ENCODE data around the gene KRTAP24-1. TPM values are rescaled to one million over a fixed set of nuclear protein-coding genes. Genes with fewer than 3 reads are reported as not detected.

The KRTAP24-1 gene
- polyA plus RNA-seq, 1 donor from 2014 or later, result not detected

DNA sequence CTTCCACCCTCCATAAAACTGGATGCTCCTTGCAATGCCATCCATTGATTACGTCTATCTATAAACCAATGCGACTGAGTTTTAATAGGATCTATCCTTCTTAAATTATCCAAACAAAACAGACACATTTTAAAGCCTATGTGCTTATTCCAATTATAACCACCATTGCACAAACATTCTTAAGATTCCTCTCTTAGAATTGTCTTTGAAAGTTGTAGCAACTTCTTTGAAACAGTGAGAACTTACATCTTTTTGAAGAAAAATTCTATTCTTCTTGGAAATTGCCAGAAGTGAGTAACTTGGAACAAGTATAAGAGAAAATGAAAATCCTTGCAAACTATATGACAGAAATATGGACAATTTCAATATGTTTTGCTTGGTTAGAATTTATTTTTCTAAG is 37.5 kb upstream of the KRTAP24-1 start, which contains the start of gene KRTAP26-1:
TSS of gene KRTAP26-1 (minus strand) at position 101 of the 400 bp plus-strand sequence. CDS start 280 bp downstream, outside the sequence.
- H3K9me3 ChIP-seq (ENCODE audit: low read length), result no peaks in the 10 kb centered on the region
- H3K36me3 ChIP-seq (ENCODE audit: insufficient read depth, low read length), result no peaks in the 10 kb centered on the region
- H3K27ac ChIP-seq (ENCODE audit: low read length), result no peak within 1 kb of the TSS
- no peak within 1 kb of the TSS for H3K4me2 ChIP-seq (ENCODE audit: low read length)
- H2AFZ ChIP-seq (ENCODE audit: low read depth, low read length), result no peak within 1 kb of the TSS
- no peak for TF ChIP-seq SMC3 (conservative IDR thresholded peaks at IDR 0.05; ENCODE audit: poor library complexity)
- TF ChIP-seq RAD21 (conservative IDR thresholded peaks at IDR 0.05), result no peak
- TF ChIP-seq, protein P1, sequence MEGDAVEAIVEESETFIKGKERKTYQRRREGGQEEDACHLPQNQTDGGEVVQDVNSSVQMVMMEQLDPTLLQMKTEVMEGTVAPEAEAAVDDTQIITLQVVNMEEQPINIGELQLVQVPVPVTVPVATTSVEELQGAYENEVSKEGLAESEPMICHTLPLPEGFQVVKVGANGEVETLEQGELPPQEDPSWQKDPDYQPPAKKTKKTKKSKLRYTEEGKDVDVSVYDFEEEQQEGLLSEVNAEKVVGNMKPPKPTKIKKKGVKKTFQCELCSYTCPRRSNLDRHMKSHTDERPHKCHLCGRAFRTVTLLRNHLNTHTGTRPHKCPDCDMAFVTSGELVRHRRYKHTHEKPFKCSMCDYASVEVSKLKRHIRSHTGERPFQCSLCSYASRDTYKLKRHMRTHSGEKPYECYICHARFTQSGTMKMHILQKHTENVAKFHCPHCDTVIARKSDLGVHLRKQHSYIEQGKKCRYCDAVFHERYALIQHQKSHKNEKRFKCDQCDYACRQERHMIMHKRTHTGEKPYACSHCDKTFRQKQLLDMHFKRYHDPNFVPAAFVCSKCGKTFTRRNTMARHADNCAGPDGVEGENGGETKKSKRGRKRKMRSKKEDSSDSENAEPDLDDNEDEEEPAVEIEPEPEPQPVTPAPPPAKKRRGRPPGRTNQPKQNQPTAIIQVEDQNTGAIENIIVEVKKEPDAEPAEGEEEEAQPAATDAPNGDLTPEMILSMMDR (IDR thresholded peaks at IDR 0.05; ENCODE audit: poor library complexity, severe bottlenecking), result no peak
- no peak for TF ChIP-seq EP300 (conservative IDR thresholded peaks at IDR 0.05; ENCODE audit: poor library complexity, severe bottlenecking)
- TF ChIP-seq EZH2 (IDR thresholded peaks at IDR 0.05; ENCODE audit: borderline replicate concordance, insufficient read depth, low read length, poor library complexity, severe bottlenecking), result no peak
- TF ChIP-seq POLR2AphosphoS5 (IDR thresholded peaks at IDR 0.05), result no peak
- TF ChIP-seq, protein P2, sequence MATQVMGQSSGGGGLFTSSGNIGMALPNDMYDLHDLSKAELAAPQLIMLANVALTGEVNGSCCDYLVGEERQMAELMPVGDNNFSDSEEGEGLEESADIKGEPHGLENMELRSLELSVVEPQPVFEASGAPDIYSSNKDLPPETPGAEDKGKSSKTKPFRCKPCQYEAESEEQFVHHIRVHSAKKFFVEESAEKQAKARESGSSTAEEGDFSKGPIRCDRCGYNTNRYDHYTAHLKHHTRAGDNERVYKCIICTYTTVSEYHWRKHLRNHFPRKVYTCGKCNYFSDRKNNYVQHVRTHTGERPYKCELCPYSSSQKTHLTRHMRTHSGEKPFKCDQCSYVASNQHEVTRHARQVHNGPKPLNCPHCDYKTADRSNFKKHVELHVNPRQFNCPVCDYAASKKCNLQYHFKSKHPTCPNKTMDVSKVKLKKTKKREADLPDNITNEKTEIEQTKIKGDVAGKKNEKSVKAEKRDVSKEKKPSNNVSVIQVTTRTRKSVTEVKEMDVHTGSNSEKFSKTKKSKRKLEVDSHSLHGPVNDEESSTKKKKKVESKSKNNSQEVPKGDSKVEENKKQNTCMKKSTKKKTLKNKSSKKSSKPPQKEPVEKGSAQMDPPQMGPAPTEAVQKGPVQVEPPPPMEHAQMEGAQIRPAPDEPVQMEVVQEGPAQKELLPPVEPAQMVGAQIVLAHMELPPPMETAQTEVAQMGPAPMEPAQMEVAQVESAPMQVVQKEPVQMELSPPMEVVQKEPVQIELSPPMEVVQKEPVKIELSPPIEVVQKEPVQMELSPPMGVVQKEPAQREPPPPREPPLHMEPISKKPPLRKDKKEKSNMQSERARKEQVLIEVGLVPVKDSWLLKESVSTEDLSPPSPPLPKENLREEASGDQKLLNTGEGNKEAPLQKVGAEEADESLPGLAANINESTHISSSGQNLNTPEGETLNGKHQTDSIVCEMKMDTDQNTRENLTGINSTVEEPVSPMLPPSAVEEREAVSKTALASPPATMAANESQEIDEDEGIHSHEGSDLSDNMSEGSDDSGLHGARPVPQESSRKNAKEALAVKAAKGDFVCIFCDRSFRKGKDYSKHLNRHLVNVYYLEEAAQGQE (IDR thresholded peaks at IDR 0.05; ENCODE audit: borderline replicate concordance), result no peak
- no peaks in the 10 kb centered on the region for H3K9me2 ChIP-seq (ENCODE audit: insufficient read depth, low read length)
- no peaks in the 10 kb centered on the region for H4K20me1 ChIP-seq (ENCODE audit: insufficient read depth)
- H3K4me3 ChIP-seq (ENCODE audit: low read length), result no peak within 1 kb of the TSS
- no peaks in the 10 kb centered on the region for H3K27me3 ChIP-seq (ENCODE audit: insufficient read depth, low read depth, low read length)
- no peak within 1 kb of the TSS for H3K9ac ChIP-seq (ENCODE audit: low read length)
- no peaks in the 10 kb centered on the region for H3F3A ChIP-seq (ENCODE audit: insufficient read depth, low read length, poor library complexity, severe bottlenecking)
- H3K79me2 ChIP-seq (replicated peaks; ENCODE audit: insufficient read depth, low read length), result no peaks in the 10 kb centered on the region

DNA sequence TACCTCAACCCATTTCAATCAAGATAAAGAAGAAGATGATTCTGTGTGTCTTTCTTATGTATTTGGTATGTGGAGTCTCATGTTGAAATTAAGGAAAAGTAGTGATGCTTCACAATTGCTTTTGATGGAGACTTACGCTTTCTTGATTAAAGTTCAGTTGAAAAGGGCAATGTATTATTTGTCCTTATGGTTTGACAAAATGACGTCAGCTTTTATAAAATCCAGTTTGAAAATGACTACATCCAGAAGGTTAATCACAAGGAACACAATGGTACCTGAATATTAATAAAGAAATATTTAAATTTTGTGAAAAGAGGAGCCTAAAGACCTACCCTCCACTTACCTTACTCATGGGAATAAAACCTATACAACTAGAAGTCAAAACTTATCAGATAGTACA is 33.0 kb upstream of the KRTAP24-1 start:
- H3K9me3 ChIP-seq (ENCODE audit: low read length), result no peaks in the 10 kb centered on the region
- no peaks in the 10 kb centered on the region for H3K79me2 ChIP-seq (replicated peaks; ENCODE audit: insufficient read depth, low read length)
- no peaks in the 10 kb centered on the region for H3K9me2 ChIP-seq (ENCODE audit: insufficient read depth, low read length)
- no peak overlapping the region for H3K4me2 ChIP-seq (ENCODE audit: low read length)
- H3K36me3 ChIP-seq (ENCODE audit: insufficient read depth, low read length), result no peaks in the 10 kb centered on the region
- H3K27me3 ChIP-seq (ENCODE audit: insufficient read depth, low read depth, low read length), result no peaks in the 10 kb centered on the region
- H4K20me1 ChIP-seq (ENCODE audit: insufficient read depth), result no peaks in the 10 kb centered on the region
- H2AFZ ChIP-seq (ENCODE audit: low read depth, low read length), result no peak overlapping the region
- no peak overlapping the region for H3K27ac ChIP-seq (ENCODE audit: low read length)
- H3F3A ChIP-seq (ENCODE audit: insufficient read depth, low read length, poor library complexity, severe bottlenecking), result no peaks in the 10 kb centered on the region
- TF ChIP-seq RAD21 (conservative IDR thresholded peaks at IDR 0.05), result no peak
- TF ChIP-seq TAF1 (IDR thresholded peaks at IDR 0.05; ENCODE audit: low read depth), result no peak
- no peak for TF ChIP-seq EZH2 (IDR thresholded peaks at IDR 0.05; ENCODE audit: borderline replicate concordance, insufficient read depth, low read length, poor library complexity, severe bottlenecking)
- no peak for TF ChIP-seq MXI1 (conservative IDR thresholded peaks at IDR 0.05; ENCODE audit: poor library complexity, severe bottlenecking)
- TF ChIP-seq, protein P1 (IDR thresholded peaks at IDR 0.05; ENCODE audit: poor library complexity, severe bottlenecking), result no peak
- TF ChIP-seq EP300 (conservative IDR thresholded peaks at IDR 0.05; ENCODE audit: poor library complexity, severe bottlenecking), result no peak
- H3K4me3 ChIP-seq (ENCODE audit: low read length), result no peak overlapping the region
- H3K9ac ChIP-seq (ENCODE audit: low read length), result no peak overlapping the region
